Right lobe of liver (tissue), 6 donors: Measurements from ENCODE around the gene SLC12A9. TPM values are rescaled to one million over a fixed set of nuclear protein-coding genes. Genes with fewer than 3 reads are reported as not detected.

Experiments
- ATAC-seq, 4 donors: fragments of 200-7000 bp; cut with Tn5 transposase; one replicate each; pipeline ENCODE4 v1.9.1; 2020; ENCODE audit warnings: mild to moderate bottlenecking in 4 of 4, moderate library complexity in 4 of 4
- DNase-seq, 3 donors: peaks; one replicate each; pipeline ENCODE4 v3.0.0-alpha.2; 2020
- H3K27ac ChIP-seq, 3 donors: fragments of 200-600 bp; one replicate each; pipeline ENCODE4 v1.8.0; 2022
- H3K27me3 ChIP-seq, 2 donors: fragments of 200-600 bp; one replicate each; pipeline ENCODE4 v1.8.0; 2022
- H3K36me3 ChIP-seq, 4 donors: fragments of 200-600 bp; sonication (generic) in 1 of 4; one replicate each; pipeline versions ENCODE4 v1.5.1 to v1.8.0; 2017 to 2022; ENCODE audit warnings: control low read depth in 1 of 4
- H3K4me1 ChIP-seq, 4 donors: fragments of 200-600 bp; sonication (generic) in 1 of 4; one replicate each; pipeline versions ENCODE4 v1.5.1 to v1.8.0; 2017 to 2022; ENCODE audit warnings: control low read depth in 1 of 4
- H3K4me3 ChIP-seq, 3 donors: fragments of 200-600 bp; one replicate each; pipeline ENCODE4 v1.8.0; 2022
- H3K9me3 ChIP-seq, 4 donors: fragments of 200-600 bp; sonication (generic) in 1 of 4; one replicate each; pipeline versions ENCODE4 v1.5.1 to v1.8.0; 2017 to 2022; ENCODE audit warnings: control low read depth in 1 of 4
- POLR2A ChIP-seq: fragments of 450-650 bp; IDR thresholded peaks from one replicate; pipeline ENCODE4 v1.6.1; 2017; ENCODE audit warnings: antibody characterized with exemption, mild to moderate bottlenecking
- WGBS: methylation state at CpG from one replicate; pipeline ENCODE4 v1.1.6; 2018; ENCODE audit warnings: low coverage, low lambda C conversion rate; ENCODE audit not compliant: insufficient coverage; ENCODE audit errors: missing lambda C conversion rate; 5-methylcytosine and 5-hydroxymethylcytosine counted together
- intact Hi-C, 2 donors: fragments of 100-400 bp; cut with DNase I; formaldehyde crosslinking; loops; one replicate each; pipeline versions ENCODE4 v1.11.2 to v1.14.1; 2022
- total RNA-seq, 6 experiments: library from RNA; depleted of rRNA in 2 of 6; stranded (reverse); fragments of >200 nt in 2 of 6; fragmentation: NEBNext Ultra II Directional in 3 of 6; extraction: Animal tissue kit (Norgen Biotek cat#: 25700) in 3 of 6; gene quantifications; one replicate each; pipeline versions ENCODE4 v1.1.0 to v1.2.4, GENCODE V29; 2016 to 2023
- TF ChIP-seq, protein P1 (sequence below), 4 donors: fragments of 200-600 bp in 3 of 4; fragments of 450-650 bp in 1 of 4; IDR thresholded peaks; one replicate each; pipeline versions ENCODE4 v1.5.1 to v1.8.0; 2016 to 2022; ENCODE audit warnings: antibody characterized with exemption in 4 of 4, mild to moderate bottlenecking in 2 of 4
- donor health status: DM: no; HTN: yes; CAD: no.
- donor health status: DM: no; HTN: no; CAD: no.
- donor health status: DM: no; HTN: no; CAD: no.
- donor health status: DM: no; HTN: yes; CAD: no.
- donor health status: DM: no; HTN: yes; CAD: no.

The SLC12A9 gene
- total RNA-seq, 6 experiments from 2014 or later = 7.1 to 10.6 (median 9.2) TPM

GRCh38 chr7:100892364-100893317 lies 40.1 kb downstream of the SLC12A9 start:
- no peaks in the 10 kb centered on the region for H3K27me3 ChIP-seq
- no peak for DNase-seq
- WGBS = 93% methylated on average over 7 of the region's 44 CpGs

DNA sequence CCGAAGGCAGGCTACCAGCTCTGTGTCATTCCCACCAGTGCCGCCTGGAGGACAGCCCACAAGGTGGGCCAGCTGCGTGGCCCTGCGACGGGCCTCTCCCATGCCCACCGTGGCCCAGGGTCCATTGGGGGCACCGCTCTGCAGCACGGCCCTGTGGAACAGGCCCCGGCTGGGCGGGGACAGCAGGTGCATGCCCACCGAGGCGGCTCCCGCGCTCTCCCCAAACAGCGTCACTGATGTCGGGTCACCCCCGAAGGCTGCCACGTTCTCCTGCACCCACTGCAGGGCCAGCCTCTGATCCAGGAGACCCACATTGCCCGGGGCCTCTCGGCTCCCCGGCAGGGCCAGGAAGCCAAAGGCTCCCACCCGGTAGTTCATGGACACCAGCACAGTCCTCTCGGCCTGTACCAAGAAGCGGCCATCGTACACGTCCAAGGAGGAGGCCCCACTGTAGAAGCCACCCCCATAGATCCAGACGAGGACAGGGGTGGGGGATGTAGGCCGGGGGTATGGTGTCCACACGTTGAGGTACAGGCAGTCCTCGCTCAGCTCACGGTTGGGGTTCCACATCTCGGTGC lies 40.9 kb downstream of the SLC12A9 start:
- Histone ChIP-seq H3K4me3 (no peak overlapping the region), H3K4me1 (peaks cover 0 to 20% (median 6%) of the 10 kb centered on the region in 4 donors), H3K27ac (no peak overlapping the region), H3K9me3 (no peaks in the 10 kb centered on the region), H3K27me3 (no peaks in the 10 kb centered on the region), H3K36me3 (peaks cover 0 to 4% (median under 1%) of the 10 kb centered on the region in 4 donors)
- no peak for TF ChIP-seq POLR2A
- TF ChIP-seq, protein P1, sequence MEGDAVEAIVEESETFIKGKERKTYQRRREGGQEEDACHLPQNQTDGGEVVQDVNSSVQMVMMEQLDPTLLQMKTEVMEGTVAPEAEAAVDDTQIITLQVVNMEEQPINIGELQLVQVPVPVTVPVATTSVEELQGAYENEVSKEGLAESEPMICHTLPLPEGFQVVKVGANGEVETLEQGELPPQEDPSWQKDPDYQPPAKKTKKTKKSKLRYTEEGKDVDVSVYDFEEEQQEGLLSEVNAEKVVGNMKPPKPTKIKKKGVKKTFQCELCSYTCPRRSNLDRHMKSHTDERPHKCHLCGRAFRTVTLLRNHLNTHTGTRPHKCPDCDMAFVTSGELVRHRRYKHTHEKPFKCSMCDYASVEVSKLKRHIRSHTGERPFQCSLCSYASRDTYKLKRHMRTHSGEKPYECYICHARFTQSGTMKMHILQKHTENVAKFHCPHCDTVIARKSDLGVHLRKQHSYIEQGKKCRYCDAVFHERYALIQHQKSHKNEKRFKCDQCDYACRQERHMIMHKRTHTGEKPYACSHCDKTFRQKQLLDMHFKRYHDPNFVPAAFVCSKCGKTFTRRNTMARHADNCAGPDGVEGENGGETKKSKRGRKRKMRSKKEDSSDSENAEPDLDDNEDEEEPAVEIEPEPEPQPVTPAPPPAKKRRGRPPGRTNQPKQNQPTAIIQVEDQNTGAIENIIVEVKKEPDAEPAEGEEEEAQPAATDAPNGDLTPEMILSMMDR (IDR thresholded peaks at IDR 0.05) = no peak
- DNase-seq = no peak
- 10% methylated on average over 2 of the region's 32 CpGs for WGBS
- ATAC-seq = no peak
- intact Hi-C loops = loop anchor here (5.0 kb wide), 1 partner anchor 169 kb away; no protein-coding TSS in a partner anchor

More at GRCh38 chr7:100892364-100893317, 40.1 kb downstream of the SLC12A9 start:
- H3K4me3 ChIP-seq = no peak overlapping the region
- H3K9me3 ChIP-seq = no peaks in the 10 kb centered on the region
- H3K27ac ChIP-seq = no peak overlapping the region
- intact Hi-C loops = loop anchor here (5.0 kb wide), 1 partner anchor 170 kb away; no protein-coding TSS in a partner anchor
- no peak for ATAC-seq
- TF ChIP-seq POLR2A = no peak
- TF ChIP-seq, protein P1 (IDR thresholded peaks at IDR 0.05) = no peak
- H3K4me1 ChIP-seq = peaks cover 0 to 25% (median 10%) of the 10 kb centered on the region in 4 donors
- peaks cover 0 to 11% (median 2%) of the 10 kb centered on the region in 4 donors for H3K36me3 ChIP-seq

- no peak for DNase-seq
- peak overlapping the region in 1 of 3 donors; percentile 43 for H3K4me3 ChIP-seq
- no peak overlapping the region for H3K27ac ChIP-seq
- no peaks in the 10 kb centered on the region for H3K27me3 ChIP-seq
- 51% methylated on average over 18 of the region's 40 CpGs for WGBS
- peaks cover 0 to 13% (median 4%) of the 10 kb centered on the region in 4 donors for H3K4me1 ChIP-seq
- H3K9me3 ChIP-seq = no peaks in the 10 kb centered on the region
- no peaks in the 10 kb centered on the region for H3K36me3 ChIP-seq
- no peak for ATAC-seq
- intact Hi-C loops = loop anchor here (5.0 kb wide), 1 partner anchor 168 kb away; no protein-coding TSS in a partner anchor
- TF ChIP-seq, protein P1 (IDR thresholded peaks at IDR 0.05) = no peak
- no peak for TF ChIP-seq POLR2A
Observed at GRCh38 chr7:100893910-100894721, 41.6 kb downstream of the SLC12A9 start.
